ENCODE results near the gene ALKAL2.

DNA sequence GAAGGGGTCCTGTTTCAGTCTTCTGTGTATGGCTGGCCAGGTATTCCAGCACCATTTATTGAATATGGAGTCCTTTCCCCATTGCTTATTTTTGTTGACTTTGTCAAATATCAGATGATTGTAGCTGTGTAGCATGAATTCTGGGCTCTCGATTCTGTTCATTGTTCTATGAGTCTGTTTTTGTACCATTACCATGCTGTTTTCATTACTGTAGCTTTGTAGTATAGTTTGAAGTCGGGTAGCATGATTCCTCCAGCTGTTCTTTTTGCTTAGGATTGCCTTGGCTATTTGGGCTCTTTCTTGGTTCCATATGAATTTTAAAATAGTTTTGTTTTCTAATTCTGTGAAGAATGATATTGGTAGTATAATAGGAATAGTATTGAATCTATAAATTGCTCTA is 30.0 kb downstream of the ALKAL2 start:
- TF ChIP-seq, protein P1, sequence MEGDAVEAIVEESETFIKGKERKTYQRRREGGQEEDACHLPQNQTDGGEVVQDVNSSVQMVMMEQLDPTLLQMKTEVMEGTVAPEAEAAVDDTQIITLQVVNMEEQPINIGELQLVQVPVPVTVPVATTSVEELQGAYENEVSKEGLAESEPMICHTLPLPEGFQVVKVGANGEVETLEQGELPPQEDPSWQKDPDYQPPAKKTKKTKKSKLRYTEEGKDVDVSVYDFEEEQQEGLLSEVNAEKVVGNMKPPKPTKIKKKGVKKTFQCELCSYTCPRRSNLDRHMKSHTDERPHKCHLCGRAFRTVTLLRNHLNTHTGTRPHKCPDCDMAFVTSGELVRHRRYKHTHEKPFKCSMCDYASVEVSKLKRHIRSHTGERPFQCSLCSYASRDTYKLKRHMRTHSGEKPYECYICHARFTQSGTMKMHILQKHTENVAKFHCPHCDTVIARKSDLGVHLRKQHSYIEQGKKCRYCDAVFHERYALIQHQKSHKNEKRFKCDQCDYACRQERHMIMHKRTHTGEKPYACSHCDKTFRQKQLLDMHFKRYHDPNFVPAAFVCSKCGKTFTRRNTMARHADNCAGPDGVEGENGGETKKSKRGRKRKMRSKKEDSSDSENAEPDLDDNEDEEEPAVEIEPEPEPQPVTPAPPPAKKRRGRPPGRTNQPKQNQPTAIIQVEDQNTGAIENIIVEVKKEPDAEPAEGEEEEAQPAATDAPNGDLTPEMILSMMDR (IDR thresholded peaks at IDR 0.05) = no peak
- TF ChIP-seq POLR2A (IDR thresholded peaks at IDR 0.05) = no peak

All from transverse colon (tissue), 3 donors.